Kidney (tissue), 14 donors: ENCODE measurements around the gene PRND. TPM values are rescaled to one million over a fixed set of nuclear protein-coding genes. Genes with fewer than 3 reads are reported as not detected.

Experiments
- DNase-seq, 5 donors: peaks; one replicate each; pipeline ENCODE4 v3.0.0-alpha.2; 2013 to 2020
- FAIRE-seq: peaks from 2 replicates; lab custom pipeline; 2012; peaks lifted over from hg19 to GRCh38; lab: Jason Lieb, UNC
- H3K27ac ChIP-seq, 2 donors: one replicate each; pipeline ENCODE4 v1.7.0; 2013; ENCODE audit warnings: low read depth in 2 of 2, low read length in 2 of 2, inconsistent platforms in 1 of 2
- H3K27me3 ChIP-seq: one replicate; pipeline ENCODE4 v1.7.1; 2013; ENCODE audit warnings: low read length, inconsistent platforms; ENCODE audit not compliant: control insufficient read depth, insufficient read depth
- H3K36me3 ChIP-seq, 3 donors: one replicate each; pipeline versions ENCODE4 v1.7.0 to v1.7.1; 2013; ENCODE audit warnings: low read length in 3 of 3, control low read depth in 1 of 3, inconsistent platforms in 1 of 3; ENCODE audit not compliant: insufficient read depth in 3 of 3, control insufficient read depth in 2 of 3
- H3K4me1 ChIP-seq, 3 donors: one replicate each; pipeline versions ENCODE4 v1.7.0 to v1.7.1; 2013; ENCODE audit warnings: low read length in 3 of 3, inconsistent platforms in 1 of 3, low read depth in 1 of 3; ENCODE audit not compliant: control insufficient read depth in 2 of 3, insufficient read depth in 2 of 3
- H3K4me3 ChIP-seq, 3 donors: one replicate each; pipeline versions ENCODE4 v1.7.0 to v1.8.1; 2013; ENCODE audit warnings: low read length in 3 of 3, control low read depth in 1 of 3, inconsistent platforms in 1 of 3
- H3K9ac ChIP-seq, 3 donors: one replicate each; pipeline versions ENCODE4 v1.7.0 to v1.7.1; 2013; ENCODE audit warnings: low read length in 3 of 3, control low read depth in 1 of 3, inconsistent platforms in 1 of 3
- H3K9me3 ChIP-seq, 3 donors: one replicate each; pipeline versions ENCODE4 v1.7.0 to v1.7.1; 2013; ENCODE audit warnings: low read length in 3 of 3, control low read depth in 1 of 3, inconsistent platforms in 1 of 3; ENCODE audit not compliant: control insufficient read depth in 2 of 3, insufficient read depth in 1 of 3
- intact Hi-C: fragments of 100-400 bp; cut with DNase I; formaldehyde crosslinking; loops from one replicate; pipeline ENCODE4 v1.11.1; 2022
- polyA plus RNA-seq: library from polyadenylated mRNA; stranded (reverse); fragments of 350-450 nt; fragmentation: Illumina TruSeq; extraction: RNeasy Lipid Tissue Mini Kit (QIAGEN cat#74804); gene quantifications from one replicate; pipeline ENCODE4 v1.2.3, GENCODE V29; 2014; ENCODE audit warnings: low read depth, low replicate concordance; ENCODE audit not compliant: insufficient read depth
- total RNA-seq: library from RNA; stranded (reverse); fragmentation: NEBNext Ultra II Directional; extraction: Animal tissue kit (Norgen Biotek cat#: 25700); gene quantifications from one replicate; pipeline ENCODE4 v1.2.1, GENCODE V29; 2021
- TF ChIP-seq, protein P1 (sequence below): IDR thresholded peaks from 3 replicates; pipeline ENCODE4 v1.5.1; 2012; ENCODE audit warnings: mild to moderate bottlenecking, moderate library complexity, borderline replicate concordance; ENCODE audit not compliant: insufficient read depth; ENCODE audit errors: extremely low read depth
- donor health status: control.
- donor health status: control.
- donor health status: control.
- donor health status: control.
- donor health status: control.
- donor health status: DM: yes; HTN: yes; CAD: no.
- donor health status: Normal renal cell carcinoma (clear cell type).

Gene PRND
- total and polyA plus RNA-seq, 2 donors from 2014 or later: not detected

DNA sequence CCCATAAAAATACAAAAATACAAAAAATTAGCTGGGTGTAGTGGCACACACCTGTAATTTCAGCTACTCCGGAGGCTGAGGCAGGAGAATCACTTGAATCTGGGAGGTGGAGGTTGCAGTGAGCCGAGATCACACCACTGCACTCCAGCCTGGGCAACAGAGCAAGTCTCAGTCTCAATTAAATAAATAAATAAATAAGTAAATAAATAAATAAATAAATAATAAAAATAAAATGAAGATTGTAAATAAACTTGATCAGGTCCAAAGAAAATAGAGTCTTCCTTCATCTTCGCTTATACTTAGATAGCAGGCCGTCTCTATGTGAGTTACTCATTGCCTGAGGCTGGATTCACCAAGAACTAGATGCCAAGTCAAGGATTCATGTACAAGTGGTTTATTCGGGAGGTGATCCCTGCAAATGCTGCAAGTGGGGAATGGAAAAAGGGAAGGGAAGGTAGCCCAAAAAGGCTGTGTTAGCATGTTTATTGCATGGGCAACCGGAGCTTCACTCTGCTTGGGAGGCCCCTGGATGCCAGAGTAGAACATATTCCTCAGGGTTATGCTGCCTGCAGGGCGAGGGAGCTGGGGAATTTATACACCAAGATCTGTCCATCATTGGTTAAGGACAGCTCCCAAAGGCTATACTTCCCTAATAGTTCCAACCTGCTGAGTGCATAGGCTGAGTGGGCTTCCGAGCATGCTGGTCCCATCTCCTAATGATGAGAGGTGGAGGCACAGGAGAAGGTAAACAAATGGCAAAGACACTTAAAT lies 16.3 kb downstream of the PRND start:
- no peak overlapping the region for H3K27ac ChIP-seq
- no peak overlapping the region for H3K9ac ChIP-seq
- H3K9me3 ChIP-seq: no peaks in the 10 kb centered on the region
- TF ChIP-seq, protein P1, sequence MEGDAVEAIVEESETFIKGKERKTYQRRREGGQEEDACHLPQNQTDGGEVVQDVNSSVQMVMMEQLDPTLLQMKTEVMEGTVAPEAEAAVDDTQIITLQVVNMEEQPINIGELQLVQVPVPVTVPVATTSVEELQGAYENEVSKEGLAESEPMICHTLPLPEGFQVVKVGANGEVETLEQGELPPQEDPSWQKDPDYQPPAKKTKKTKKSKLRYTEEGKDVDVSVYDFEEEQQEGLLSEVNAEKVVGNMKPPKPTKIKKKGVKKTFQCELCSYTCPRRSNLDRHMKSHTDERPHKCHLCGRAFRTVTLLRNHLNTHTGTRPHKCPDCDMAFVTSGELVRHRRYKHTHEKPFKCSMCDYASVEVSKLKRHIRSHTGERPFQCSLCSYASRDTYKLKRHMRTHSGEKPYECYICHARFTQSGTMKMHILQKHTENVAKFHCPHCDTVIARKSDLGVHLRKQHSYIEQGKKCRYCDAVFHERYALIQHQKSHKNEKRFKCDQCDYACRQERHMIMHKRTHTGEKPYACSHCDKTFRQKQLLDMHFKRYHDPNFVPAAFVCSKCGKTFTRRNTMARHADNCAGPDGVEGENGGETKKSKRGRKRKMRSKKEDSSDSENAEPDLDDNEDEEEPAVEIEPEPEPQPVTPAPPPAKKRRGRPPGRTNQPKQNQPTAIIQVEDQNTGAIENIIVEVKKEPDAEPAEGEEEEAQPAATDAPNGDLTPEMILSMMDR: no peak
- FAIRE-seq: no peak
- H3K4me3 ChIP-seq: no peak overlapping the region
- H3K4me1 ChIP-seq: no peaks in the 10 kb centered on the region
- no peaks in the 10 kb centered on the region for H3K27me3 ChIP-seq
- H3K36me3 ChIP-seq: no peaks in the 10 kb centered on the region
- intact Hi-C loops: no loop called here
- DNase-seq: no peak

DNA sequence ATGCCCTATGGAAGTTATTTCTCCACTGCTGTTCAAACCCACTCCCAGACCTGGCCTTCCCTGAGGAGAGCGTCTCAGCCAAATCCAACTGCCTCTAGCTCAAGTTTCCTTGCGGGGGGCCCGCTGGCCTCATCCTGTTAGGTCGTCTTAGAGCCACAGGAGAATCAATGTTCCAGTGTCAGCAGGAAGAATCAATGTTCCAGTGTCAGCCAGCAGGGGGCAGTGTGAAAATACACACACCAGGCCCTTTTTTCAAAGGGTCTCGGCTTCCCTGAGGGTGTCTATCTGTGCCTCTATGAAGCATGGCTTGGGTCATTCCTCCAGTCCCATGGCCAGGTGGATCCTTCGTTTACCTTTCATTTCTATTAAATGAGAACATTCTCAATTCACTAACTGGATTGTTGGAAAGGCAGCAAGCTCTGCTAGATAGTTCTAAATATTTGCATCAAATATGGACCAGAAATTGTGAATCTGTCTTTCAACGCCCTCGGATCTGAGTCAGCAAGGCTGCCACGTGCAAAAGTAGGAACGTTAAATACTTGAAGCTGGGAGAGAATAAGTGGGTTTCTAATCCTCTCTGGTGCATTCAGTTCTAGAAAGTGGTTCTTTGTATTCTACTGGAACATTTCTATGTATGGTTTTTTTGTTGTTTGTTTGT lies 19.2 kb downstream of the PRND start:
- H3K36me3 ChIP-seq: no peaks in the 10 kb centered on the region
- no peaks in the 10 kb centered on the region for H3K9me3 ChIP-seq
- intact Hi-C loops: no loop called here
- no peak overlapping the region for H3K4me3 ChIP-seq
- H3K27ac ChIP-seq: no peak overlapping the region
- FAIRE-seq (no peak), DNase-seq (peak in 3 of 5 donors; percentile 35 to 58 (median 53))
- no peaks in the 10 kb centered on the region for H3K27me3 ChIP-seq
- H3K4me1 ChIP-seq: no peaks in the 10 kb centered on the region
- no peak overlapping the region for H3K9ac ChIP-seq
- TF ChIP-seq, protein P1: peak; percentile 66

DNA sequence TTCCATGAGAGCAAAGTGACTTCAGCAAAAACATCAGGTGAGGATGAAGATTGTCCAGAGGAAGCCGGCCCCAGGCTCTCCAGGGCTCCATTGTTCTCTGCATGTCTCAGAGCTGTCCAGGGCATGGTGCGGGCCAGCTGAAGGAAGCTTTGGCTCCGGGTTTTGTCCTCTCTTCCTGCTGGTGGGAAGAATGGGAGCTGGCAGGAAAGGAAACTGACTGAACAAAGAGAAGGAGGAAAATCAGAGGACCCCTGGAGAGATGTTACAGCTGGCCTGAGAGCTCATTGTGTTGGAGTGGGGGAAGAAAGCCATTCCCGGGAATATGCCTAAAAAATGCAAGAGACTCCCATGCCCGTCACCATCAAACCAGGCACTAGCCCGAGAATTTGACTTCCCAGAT lies 27.1 kb downstream of the PRND start:
- FAIRE-seq (no peak), DNase-seq (no peak)
- Histone ChIP-seq H3K36me3 (no peaks in the 10 kb centered on the region), H3K9me3 (no peaks in the 10 kb centered on the region), H3K27me3 (no peaks in the 10 kb centered on the region), H3K27ac (no peak overlapping the region), H3K4me3 (no peak overlapping the region), H3K4me1 (no peaks in the 10 kb centered on the region), H3K9ac (no peak overlapping the region)
- TF ChIP-seq, protein P1: no peak
- intact Hi-C loops: no loop called here
